8988T (cell line): Measurements from ENCODE around the gene KCNN4.
"Not testable (repeated sequence)": the region's sequence is repeated elsewhere in the genome, so short reads cannot be mapped to it uniquely, and the experiment has no call there.

ENCODE experiments used
- DNase-seq: peaks from one replicate; pipeline ENCODE4 v3.0.0; 2011

Gene KCNN4

GRCh38 chr19:43774103-43774939, 6.5 kb downstream of the KCNN4 start:
- no peak for DNase-seq

- DNase-seq, result no peak
Measured at GRCh38 chr19:43773725-43774102, 7.1 kb downstream of the KCNN4 start.

- DNase-seq, result no peak
Measured at GRCh38 chr19:43769256-43769655, 11.5 kb downstream of the KCNN4 start.

GRCh38 chr19:43768273-43769050, 12.3 kb downstream of the KCNN4 start:
- no peak for DNase-seq

GRCh38 chr19:43767818-43768217, 13.0 kb downstream of the KCNN4 start:
- DNase-seq, result no peak

- DNase-seq, result no peak
Measured at GRCh38 chr19:43767316-43767715, 13.5 kb downstream of the KCNN4 start.

GRCh38 chr19:43766755-43767043, 14.1 kb downstream of the KCNN4 start:
- no peak for DNase-seq

GRCh38 chr19:43765109-43765876, 15.5 kb downstream of the KCNN4 start:
- DNase-seq, result no peak

- not testable (repeated sequence) for DNase-seq
Measured at GRCh38 chr19:43764684-43765083, 16.1 kb downstream of the KCNN4 start.

- DNase-seq, result no peak
Measured at GRCh38 chr19:43763473-43763939, 17.3 kb downstream of the KCNN4 start.

- DNase-seq, result no peak
Measured at GRCh38 chr19:43762814-43763213, 18.0 kb downstream of the KCNN4 start.

GRCh38 chr19:43760941-43761340, 19.8 kb downstream of the KCNN4 start:
- DNase-seq, result no peak

GRCh38 chr19:43759515-43759914, 21.3 kb downstream of the KCNN4 start:
- no peak for DNase-seq

GRCh38 chr19:43755256-43755801, 25.4 kb downstream of the KCNN4 start:
- no peak for DNase-seq

GRCh38 chr19:43754503-43755255, 26.1 kb downstream of the KCNN4 start, which contains the start of gene SMG9:
Gene SMG9 (minus strand): TSS chr19:43754962. CDS start chr19:43750741, 4,221 bp downstream.
- DNase-seq, result peak; percentile 75

GRCh38 chr19:43754253-43754502, 26.6 kb downstream of the KCNN4 start:
- DNase-seq, result no peak

GRCh38 chr19:43752287-43752875, 28.4 kb downstream of the KCNN4 start:
- no peak for DNase-seq

GRCh38 chr19:43751466-43752220, 29.1 kb downstream of the KCNN4 start:
- no peak for DNase-seq

- no peak for DNase-seq
Measured at GRCh38 chr19:43749898-43750297, 30.9 kb downstream of the KCNN4 start.

GRCh38 chr19:43749152-43749551, 31.6 kb downstream of the KCNN4 start:
- DNase-seq, result no peak

GRCh38 chr19:43748685-43749084, 32.1 kb downstream of the KCNN4 start:
- no peak for DNase-seq
